GM15510 (cell line): Measurements from ENCODE around the gene IGF2BP2.

Experiments used
- POLR2A ChIP-seq: IDR thresholded peaks from 3 replicates; pipeline ENCODE4 v1.6.1; 2011; ENCODE audit warnings: borderline replicate concordance; ENCODE audit not compliant: insufficient read length; ENCODE audit errors: extremely low read depth

The IGF2BP2 gene

DNA sequence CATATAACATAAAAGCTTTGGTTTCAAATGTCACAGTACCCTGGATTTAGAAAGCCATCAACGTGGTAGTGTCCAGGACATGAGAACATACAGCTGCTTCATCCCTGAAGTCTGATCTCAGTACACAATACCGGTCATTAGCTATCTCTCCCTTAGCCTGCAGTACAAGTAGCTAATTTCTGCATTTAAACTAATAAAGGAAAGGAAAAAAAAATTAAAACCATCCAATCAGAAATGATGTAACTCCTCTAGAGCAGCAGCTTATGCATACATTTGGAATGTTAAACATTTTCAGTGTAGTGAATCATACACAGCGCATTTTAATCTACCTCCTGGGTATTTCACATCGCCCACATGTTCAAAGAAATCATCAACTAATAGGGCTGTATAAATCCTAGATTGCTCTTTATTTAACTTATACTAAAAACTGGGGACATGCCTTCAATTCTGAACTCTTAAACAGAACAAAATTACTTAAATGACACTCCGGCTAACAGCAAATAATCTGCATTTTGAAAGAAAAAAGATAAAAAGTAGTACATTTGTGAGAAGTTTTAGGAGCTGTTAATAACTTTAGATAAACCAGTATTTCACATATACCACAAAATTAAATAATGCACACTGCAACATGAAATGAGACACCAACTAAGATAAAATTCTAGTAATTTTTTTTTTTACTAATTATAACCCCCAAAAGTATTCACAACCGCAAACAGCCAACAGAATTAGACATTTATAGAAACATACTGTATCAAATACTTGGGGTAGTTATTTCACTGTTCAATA lies 3.7 kb downstream of the IGF2BP2 start:
- TF ChIP-seq POLR2A: no peak

GRCh38 chr3:185818267-185818875 lies 6.5 kb downstream of the IGF2BP2 start:
- no peak for TF ChIP-seq POLR2A

- TF ChIP-seq POLR2A: no peak
These were observed 9.2 kb downstream of the IGF2BP2 start for GRCh38 chr3:185815391-185816282.

DNA sequence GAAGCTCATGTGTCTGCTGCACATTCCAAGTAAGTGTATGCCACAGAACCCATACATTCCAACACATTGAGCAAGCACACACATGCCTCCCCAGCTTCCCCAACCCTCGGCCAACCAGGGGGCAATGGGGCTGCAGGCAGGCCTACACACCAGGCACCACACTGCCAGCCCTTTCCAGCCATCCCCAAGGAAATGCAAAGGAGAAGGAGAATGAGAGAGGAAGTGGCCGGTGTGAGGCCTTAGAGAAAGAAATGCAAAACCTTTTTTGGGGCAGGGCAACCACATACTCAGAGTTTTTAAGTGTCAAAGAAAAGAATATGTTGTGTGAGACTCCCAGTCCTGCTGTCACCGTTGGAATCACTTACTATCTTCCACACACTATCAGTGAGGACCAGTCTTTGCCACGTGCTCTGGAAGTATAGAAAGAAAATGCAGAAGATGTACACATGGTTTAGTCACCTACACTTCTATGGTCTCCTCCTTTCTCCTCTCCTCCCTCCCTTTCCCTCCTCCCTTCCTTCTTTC lies 11.1 kb downstream of the IGF2BP2 start:
- no peak for TF ChIP-seq POLR2A

DNA sequence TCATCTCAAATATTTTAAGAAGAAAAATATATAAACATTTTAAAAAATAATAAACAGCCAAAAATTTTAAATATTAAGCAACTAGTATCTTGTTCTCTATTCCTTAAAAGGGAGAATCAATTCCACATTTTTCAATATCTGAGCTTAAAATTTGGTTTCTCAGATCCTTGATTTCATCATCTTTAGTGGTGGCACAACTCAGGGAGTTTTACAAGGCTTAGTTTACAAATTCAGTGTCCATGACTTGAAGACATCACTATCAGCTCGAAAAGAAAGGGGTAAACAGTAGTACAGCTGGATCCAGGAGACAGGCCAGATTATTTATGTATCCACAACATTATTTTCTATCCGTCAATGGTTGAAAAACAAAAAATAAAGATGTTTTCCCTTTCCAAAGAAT lies 11.6 kb downstream of the IGF2BP2 start:
- no peak for TF ChIP-seq POLR2A

GRCh38 chr3:185807445-185808068 lies 17.3 kb downstream of the IGF2BP2 start:
- TF ChIP-seq POLR2A: no peak

DNA sequence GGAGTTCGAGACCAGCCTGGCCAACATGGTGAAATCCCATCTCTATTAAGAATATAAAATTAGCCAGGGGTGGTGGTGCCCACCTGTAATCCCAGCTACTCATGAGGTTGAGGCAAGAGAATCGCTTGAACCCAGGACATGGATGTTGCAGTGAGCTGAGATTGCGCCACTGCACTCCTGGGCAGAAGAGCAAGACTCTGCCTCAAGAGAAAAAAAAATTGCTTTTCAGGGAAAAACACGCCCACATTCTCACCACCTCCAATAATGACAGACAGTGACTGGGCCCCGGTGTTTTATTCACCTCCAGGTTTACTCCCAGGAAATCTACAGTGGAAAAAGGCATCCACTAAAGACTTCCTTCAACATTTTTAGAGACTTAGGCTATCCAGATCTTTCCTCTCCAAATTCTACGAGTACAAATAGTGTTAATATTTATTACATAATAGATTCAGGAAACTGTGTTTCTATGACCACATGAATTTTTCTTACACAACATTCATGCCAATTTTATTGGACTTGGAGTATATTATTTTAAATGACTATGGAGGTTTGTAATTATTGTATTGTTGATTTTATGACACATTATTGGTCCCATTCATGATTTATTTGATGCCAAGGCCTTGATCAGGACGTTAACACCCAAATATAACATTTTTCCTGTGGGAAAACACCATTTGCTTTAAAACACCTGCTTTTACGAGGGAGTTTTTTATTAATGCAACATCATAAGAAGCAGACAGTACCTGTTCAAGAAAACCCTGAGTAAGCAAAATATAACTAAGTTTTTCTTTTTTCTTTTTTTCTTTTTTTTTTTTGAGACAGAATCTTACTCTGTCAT lies 26.6 kb downstream of the IGF2BP2 start:
- no peak for TF ChIP-seq POLR2A

- no peak for TF ChIP-seq POLR2A
These were observed 27.5 kb downstream of the IGF2BP2 start for GRCh38 chr3:185797108-185797881.

DNA sequence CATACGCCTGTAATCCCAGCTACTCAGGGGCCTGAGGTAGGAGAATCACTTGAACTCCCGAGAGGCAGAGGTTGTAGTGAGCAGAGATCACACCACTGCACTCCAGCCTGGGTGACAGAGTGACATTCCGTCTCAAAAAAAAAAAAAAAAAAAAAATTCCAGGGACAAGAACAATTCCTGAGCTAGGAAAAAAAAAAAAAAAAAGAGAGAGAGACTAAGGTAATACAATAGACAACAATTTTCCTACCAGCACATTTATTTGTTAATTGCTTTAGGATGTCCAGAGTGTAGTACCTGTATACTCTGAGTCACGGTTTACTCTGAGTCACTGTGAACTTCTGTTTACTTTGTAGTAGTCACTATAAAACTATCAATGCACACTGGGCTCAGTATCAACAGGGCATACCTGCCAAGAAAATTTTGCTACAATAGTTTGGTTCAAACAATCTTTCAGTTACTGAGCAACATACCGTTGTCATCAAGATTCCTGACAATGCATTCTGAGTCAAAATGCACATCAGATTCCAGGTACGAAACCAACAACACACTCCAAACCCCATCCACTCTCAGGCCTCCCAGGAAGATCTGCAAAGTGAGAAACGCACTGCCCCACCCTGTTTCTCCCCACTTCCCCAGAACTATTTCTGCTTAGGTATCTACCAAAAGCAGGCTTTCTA lies 28.3 kb downstream of the IGF2BP2 start:
- TF ChIP-seq POLR2A: no peak

DNA sequence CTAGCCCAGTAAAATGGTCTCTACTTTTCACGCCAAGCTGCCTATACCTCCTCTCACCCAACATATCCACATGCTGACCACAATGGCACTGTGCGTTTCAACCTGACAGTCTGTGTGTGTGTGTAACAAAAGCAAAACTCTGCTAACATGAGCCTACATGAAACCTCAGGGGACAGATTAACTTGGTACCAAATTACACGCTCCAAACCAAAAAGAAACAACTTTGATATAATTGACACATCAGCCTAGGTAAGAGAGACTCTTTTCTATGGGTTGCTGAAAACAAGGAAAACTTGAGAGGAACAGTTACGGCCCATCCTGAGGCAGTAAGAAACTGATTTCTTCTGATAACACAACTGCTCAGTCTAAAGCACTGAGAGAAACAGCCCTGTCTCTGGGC lies 31.5 kb downstream of the IGF2BP2 start:
- TF ChIP-seq POLR2A: no peak

GRCh38 chr3:185792955-185793354 lies 31.9 kb downstream of the IGF2BP2 start:
- TF ChIP-seq POLR2A: no peak
